ENCODE measurements around the gene TACC2. TPM values are rescaled to one million over a fixed set of nuclear protein-coding genes. Genes with fewer than 3 reads are reported as not detected.

Gene TACC2
- total RNA-seq, 2 experiments from 2014 or later: not detected

- Mint-ChIP-seq H3K4me1 (ENCODE audit: low read depth) (no peaks in the 10 kb centered on the region), H3K36me3 (ENCODE audit: low read depth) (no peaks in the 10 kb centered on the region), H3K4me3 (no peak overlapping the region), H3K27ac (no peak overlapping the region), H3K27me3 (peaks cover 4% of the 10 kb centered on the region), H3K9me3 (no peaks in the 10 kb centered on the region)
- TF ChIP-seq, protein P1, sequence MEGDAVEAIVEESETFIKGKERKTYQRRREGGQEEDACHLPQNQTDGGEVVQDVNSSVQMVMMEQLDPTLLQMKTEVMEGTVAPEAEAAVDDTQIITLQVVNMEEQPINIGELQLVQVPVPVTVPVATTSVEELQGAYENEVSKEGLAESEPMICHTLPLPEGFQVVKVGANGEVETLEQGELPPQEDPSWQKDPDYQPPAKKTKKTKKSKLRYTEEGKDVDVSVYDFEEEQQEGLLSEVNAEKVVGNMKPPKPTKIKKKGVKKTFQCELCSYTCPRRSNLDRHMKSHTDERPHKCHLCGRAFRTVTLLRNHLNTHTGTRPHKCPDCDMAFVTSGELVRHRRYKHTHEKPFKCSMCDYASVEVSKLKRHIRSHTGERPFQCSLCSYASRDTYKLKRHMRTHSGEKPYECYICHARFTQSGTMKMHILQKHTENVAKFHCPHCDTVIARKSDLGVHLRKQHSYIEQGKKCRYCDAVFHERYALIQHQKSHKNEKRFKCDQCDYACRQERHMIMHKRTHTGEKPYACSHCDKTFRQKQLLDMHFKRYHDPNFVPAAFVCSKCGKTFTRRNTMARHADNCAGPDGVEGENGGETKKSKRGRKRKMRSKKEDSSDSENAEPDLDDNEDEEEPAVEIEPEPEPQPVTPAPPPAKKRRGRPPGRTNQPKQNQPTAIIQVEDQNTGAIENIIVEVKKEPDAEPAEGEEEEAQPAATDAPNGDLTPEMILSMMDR (IDR thresholded peaks at IDR 0.05): no peak
- no peak for DNase-seq
- no peak for ATAC-seq
- ChIA-PET CTCF (no interaction called here), POLR2A (no interaction called here)
- intact Hi-C loops (cut with micrococcal nuclease): no loop called here
Measured at GRCh38 chr10:122050811-122051210, 61.8 kb downstream of the TACC2 start.

DNA sequence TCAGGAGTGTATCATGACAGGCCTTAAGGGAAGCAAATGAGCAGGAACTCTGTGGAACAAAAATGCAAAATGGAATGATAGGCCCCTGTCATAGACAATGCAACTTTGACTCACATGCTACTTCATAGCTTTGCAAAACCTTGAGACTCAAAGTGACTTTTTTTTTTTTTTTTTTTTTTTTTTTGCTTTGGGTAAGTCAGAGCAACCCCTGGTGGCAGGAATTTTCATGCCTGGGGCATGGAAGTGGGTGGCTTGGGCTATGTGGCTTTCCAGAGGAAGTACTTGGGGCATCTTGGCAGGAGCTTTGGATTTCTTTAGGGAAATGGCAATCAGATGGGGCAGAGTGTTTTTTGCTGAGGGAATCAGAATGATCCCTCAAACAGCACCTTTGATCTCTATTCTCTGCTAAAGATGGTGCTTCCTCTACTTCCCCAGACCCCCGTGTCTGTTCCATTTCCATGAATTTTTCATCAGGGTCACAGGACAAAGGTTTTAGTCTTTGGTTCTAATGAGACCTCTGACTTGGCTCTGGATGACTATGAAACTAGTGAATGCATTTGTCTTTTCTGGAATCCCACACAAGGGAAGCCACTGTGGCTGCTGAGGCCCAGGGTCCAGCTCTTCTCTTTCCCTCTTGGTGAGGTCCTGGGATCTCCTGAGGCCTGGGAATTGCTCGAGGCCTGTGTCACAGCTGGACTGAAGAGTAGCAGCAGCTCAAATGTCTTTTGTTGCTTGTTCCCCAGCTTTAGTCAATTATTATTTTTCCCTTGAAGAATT is 62.8 kb downstream of the TACC2 start:
- no peaks in the 10 kb centered on the region for H3K4me1 Mint-ChIP-seq (ENCODE audit: low read depth)
- ATAC-seq (no peak), DNase-seq (no peak)
- peaks cover 4% of the 10 kb centered on the region for H3K27me3 Mint-ChIP-seq
- no peak overlapping the region for H3K4me3 Mint-ChIP-seq
- ChIA-PET POLR2A (no interaction called here), CTCF (no interaction called here)
- no peaks in the 10 kb centered on the region for H3K9me3 Mint-ChIP-seq
- H3K36me3 Mint-ChIP-seq (ENCODE audit: low read depth): no peaks in the 10 kb centered on the region
- intact Hi-C loops (cut with micrococcal nuclease): no loop called here
- TF ChIP-seq, protein P1 (IDR thresholded peaks at IDR 0.05): no peak
- no peak overlapping the region for H3K27ac Mint-ChIP-seq

GRCh38 chr10:122052701-122053100 is 63.7 kb downstream of the TACC2 start:
- POLR2A ChIA-PET: no interaction called here
- Mint-ChIP-seq H3K36me3 (ENCODE audit: low read depth) (no peaks in the 10 kb centered on the region), H3K9me3 (no peaks in the 10 kb centered on the region), H3K27ac (no peak overlapping the region), H3K4me1 (ENCODE audit: low read depth) (no peaks in the 10 kb centered on the region), H3K27me3 (peaks cover 2% of the 10 kb centered on the region), H3K4me3 (no peak overlapping the region)
- no peak for ATAC-seq
- TF ChIP-seq, protein P1 (IDR thresholded peaks at IDR 0.05): no peak
- DNase-seq: no peak
- CTCF ChIA-PET: no interaction called here
- intact Hi-C loops (cut with micrococcal nuclease): no loop called here

- DNase-seq: no peak
- no peak overlapping the region for H3K4me3 Mint-ChIP-seq
- intact Hi-C loops (cut with micrococcal nuclease): no loop called here
- H3K4me1 Mint-ChIP-seq (ENCODE audit: low read depth): no peaks in the 10 kb centered on the region
- CTCF ChIA-PET: no interaction called here
- H3K36me3 Mint-ChIP-seq (ENCODE audit: low read depth): no peaks in the 10 kb centered on the region
- TF ChIP-seq, protein P1 (IDR thresholded peaks at IDR 0.05): no peak
- H3K27me3 Mint-ChIP-seq: peaks cover 2% of the 10 kb centered on the region
- ATAC-seq: no peak
- H3K9me3 Mint-ChIP-seq: peaks cover 2% of the 10 kb centered on the region
- no peak overlapping the region for H3K27ac Mint-ChIP-seq
- POLR2A ChIA-PET: no interaction called here
Measured at GRCh38 chr10:122053314-122053713, 64.4 kb downstream of the TACC2 start.

DNA sequence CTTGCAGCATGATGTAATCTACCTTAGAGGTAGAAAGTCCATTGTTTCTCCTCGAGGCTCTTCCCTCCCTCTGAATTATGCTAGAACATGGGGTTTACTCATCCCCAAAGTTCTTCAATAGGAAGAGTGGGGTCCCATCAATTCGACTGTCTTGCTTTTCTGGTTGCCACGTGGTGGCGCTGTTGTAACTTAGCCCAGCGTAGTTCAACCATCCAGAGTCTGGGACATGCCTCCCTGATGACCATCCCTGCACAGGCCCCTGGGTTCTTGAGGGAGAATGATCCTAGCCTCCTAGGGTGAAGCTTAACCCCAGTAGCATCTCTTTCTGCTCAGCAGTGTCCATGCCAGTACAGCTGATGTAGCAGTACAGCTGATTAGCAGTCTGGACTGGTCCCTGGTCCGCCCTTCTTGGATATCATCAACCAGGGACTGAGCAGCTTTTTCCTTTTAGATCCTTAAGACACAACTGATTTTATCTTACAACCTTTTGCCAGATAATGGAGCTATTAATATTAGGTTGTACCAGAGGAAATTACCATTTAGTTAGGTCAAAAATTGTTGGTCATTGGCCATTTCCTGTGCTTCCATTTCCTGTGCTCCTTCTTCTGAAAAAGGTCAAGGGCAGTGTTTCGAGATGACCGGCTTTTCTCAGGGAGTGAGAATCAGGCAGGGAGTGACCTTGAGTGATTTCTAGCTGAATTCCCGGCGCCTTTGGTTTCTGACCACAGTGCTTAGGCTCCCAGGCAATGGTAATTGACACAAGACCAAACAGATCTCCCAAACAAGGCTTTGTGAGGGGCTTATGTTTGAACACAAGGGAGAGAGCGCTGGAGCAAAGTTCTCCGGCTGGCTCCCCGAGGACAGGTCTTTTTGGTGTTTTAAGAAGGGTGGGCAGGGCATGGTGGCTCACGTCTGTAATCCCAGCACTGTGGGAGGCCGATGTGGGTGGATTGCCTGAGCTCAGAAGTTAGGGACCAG is 65.4 kb downstream of the TACC2 start:
- intact Hi-C loops (cut with micrococcal nuclease): no loop called here
- Mint-ChIP-seq H3K27me3 (peaks cover 2% of the 10 kb centered on the region), H3K4me3 (no peak overlapping the region), H3K9me3 (peaks cover 2% of the 10 kb centered on the region), H3K27ac (no peak overlapping the region), H3K36me3 (ENCODE audit: low read depth) (no peaks in the 10 kb centered on the region), H3K4me1 (ENCODE audit: low read depth) (no peaks in the 10 kb centered on the region)
- CTCF ChIA-PET: no interaction called here
- TF ChIP-seq, protein P1 (IDR thresholded peaks at IDR 0.05): peak; percentile 42
- DNase-seq (peak; percentile 26), ATAC-seq (no peak)
- POLR2A ChIA-PET: no interaction called here

All from activated CD8-positive, alpha-beta T cell treated with anti-CD3 and anti-CD28 coated beads for 36 hours (primary cell).